CD4-positive, alpha-beta memory T cell (primary cell): ENCODE data around the gene RAC2. TPM values are rescaled to one million over a fixed set of nuclear protein-coding genes. Genes with fewer than 3 reads are reported as not detected.

Experiments
- CTCF ChIA-PET: fragments of 350-600 bp; sonication (Branson Sonifier 250); formaldehyde crosslinking; loops from one replicate; lab custom pipeline; 2021; ENCODE audit warnings: inconsistent platforms; ENCODE audit not compliant: partially characterized antibody; lab: Charles Lee
- POLR2A ChIA-PET: fragments of 350-600 bp; sonication (Branson Sonifier 250); formaldehyde crosslinking; loops from one replicate; lab custom pipeline; 2021; ENCODE audit not compliant: partially characterized antibody; lab: Charles Lee
- DNase-seq, 5 donors: peaks; one replicate each; pipeline versions ENCODE4 v3.0.0 to v3.0.0-alpha.2; 2020 to 2022; ENCODE audit warnings: mixed read lengths in 1 of 5
- H3K27ac ChIP-seq: one replicate; pipeline ENCODE4 v1.7.0; 2013; ENCODE audit warnings: low read depth, low read length
- H3K27me3 ChIP-seq: 2 replicates; pipeline ENCODE4 v1.7.0; 2013; ENCODE audit warnings: mild to moderate bottlenecking, low read length, moderate library complexity; ENCODE audit not compliant: insufficient read depth
- H3K36me3 ChIP-seq: 2 replicates; pipeline ENCODE4 v1.7.0; 2013; ENCODE audit warnings: mild to moderate bottlenecking, low read length, moderate library complexity; ENCODE audit not compliant: insufficient read depth
- H3K4me1 ChIP-seq: 2 replicates; pipeline ENCODE4 v1.7.0; 2013; ENCODE audit warnings: mild to moderate bottlenecking, low read length, moderate library complexity; ENCODE audit not compliant: insufficient read depth
- H3K4me3 ChIP-seq, 2 donors: one replicate each; pipeline ENCODE4 v1.7.0; 2013; ENCODE audit warnings: low read length in 2 of 2, mild to moderate bottlenecking in 1 of 2
- H3K9me3 ChIP-seq, 2 donors: one replicate each; pipeline ENCODE4 v1.7.0; 2013; ENCODE audit warnings: low read length in 2 of 2, control low read depth in 1 of 2; ENCODE audit not compliant: control insufficient read depth in 1 of 2
- H3K27ac Mint-ChIP-seq, 7 donors: one replicate each; pipeline ENCODE4 v1.8.0; 2020 to 2021; ENCODE audit warnings: mixed read lengths in 7 of 7, mild to moderate bottlenecking in 6 of 7, inconsistent platforms in 3 of 7, moderate library complexity in 3 of 7
- H3K27me3 Mint-ChIP-seq, 2 donors: one replicate each; pipeline ENCODE4 v1.8.0; 2020 to 2021; ENCODE audit warnings: mixed read lengths in 2 of 2
- H3K36me3 Mint-ChIP-seq, 2 donors: one replicate each; pipeline ENCODE4 v1.8.0; 2020 to 2021; ENCODE audit warnings: mixed read lengths in 2 of 2, inconsistent platforms in 1 of 2, mild to moderate bottlenecking in 1 of 2
- H3K4me1 Mint-ChIP-seq, 4 donors: one replicate each; pipeline ENCODE4 v1.8.0; 2020 to 2021; ENCODE audit warnings: mixed read lengths in 4 of 4, mild to moderate bottlenecking in 1 of 4
- H3K4me3 Mint-ChIP-seq, 8 donors: one replicate each; pipeline ENCODE4 v1.8.0; 2020 to 2021; ENCODE audit warnings: mixed read lengths in 8 of 8, mild to moderate bottlenecking in 7 of 8, moderate library complexity in 6 of 8, inconsistent platforms in 3 of 8
- H3K9me3 Mint-ChIP-seq, 8 donors: one replicate each; pipeline ENCODE4 v1.8.0; 2020 to 2021; ENCODE audit warnings: mixed read lengths in 8 of 8, mild to moderate bottlenecking in 5 of 8, inconsistent platforms in 3 of 8, moderate library complexity in 1 of 8
- intact Hi-C: fragments of 100-400 bp; cut with micrococcal nuclease; formaldehyde crosslinking; loops from one replicate; pipeline ENCODE4 v1.15.1; 2023
- polyA plus RNA-seq, 2 donors: library from polyadenylated mRNA; unstranded; fragments of 300-500 nt; fragmentation: Illumina TruSeq; gene quantifications; one replicate each; pipeline ENCODE4 v1.2.3, GENCODE V29; 2021
- total RNA-seq, 2 experiments: library from RNA; stranded (reverse); gene quantifications; one replicate each; pipeline ENCODE4 v1.2.3, GENCODE V29; 2021

Gene RAC2
- total and polyA plus RNA-seq, 4 experiments from 2014 or later = 304 to 917 (median 521) TPM

DNA sequence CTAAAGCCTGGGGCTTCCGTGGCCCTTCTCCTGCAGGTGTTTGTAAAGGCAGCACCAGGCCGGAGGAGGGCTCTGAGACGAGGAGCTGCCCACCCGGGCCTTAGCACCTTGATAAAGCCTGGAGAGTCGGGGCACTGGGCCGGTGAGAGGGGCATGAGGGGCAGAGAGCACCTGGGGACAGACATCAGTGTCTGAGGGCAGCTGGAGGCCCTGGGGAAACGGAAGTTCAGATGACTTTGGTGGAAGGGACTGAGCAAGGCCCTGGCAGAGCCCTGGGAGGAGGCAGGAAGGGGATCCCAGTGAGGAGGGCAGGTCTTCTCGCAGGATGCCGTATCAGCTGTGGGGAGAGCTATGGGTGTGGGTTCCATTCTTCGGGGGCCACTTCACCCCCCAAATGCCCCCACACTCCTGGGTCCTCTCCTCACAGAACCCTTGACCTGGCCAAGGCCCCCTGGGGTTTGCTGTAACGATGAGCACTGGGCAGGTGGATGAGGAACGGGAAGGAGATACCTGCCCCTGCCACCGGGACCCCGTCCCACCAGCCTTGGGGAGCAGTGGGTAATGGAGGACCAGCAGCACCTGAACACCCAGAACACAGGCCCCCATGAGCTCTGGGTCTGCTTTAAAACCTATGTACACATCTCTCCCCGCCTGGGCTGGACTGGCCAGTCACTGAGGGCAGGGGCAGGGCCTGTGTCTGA, 63.4 kb downstream of the RAC2 start:
- peaks cover 0 to 2% of the 10 kb centered on the region in 2 donors for H3K36me3 Mint-ChIP-seq
- no peak overlapping the region for H3K27ac ChIP-seq
- peak overlapping the region in 1 of 7 donors; percentile 49 for H3K27ac Mint-ChIP-seq
- peaks cover 25% of the 10 kb centered on the region for H3K4me1 ChIP-seq
- intact Hi-C loops = no loop called here
- peaks cover 0 to 2% (median 0%) of the 10 kb centered on the region in 8 donors for H3K9me3 Mint-ChIP-seq
- ChIA-PET POLR2A (interaction anchor here (0.6 to 1.1 kb wide), 3 partner anchors 11 to 58 kb away, joined by 3 read pairs; no protein-coding TSS in a partner anchor), CTCF (interaction anchor here (1.0 to 1.6 kb wide), 2 partner anchors 10 to 19 kb away, joined by 3 to 4 read pairs; no protein-coding TSS in a partner anchor)
- H3K9me3 ChIP-seq = no peaks in the 10 kb centered on the region
- peaks cover 7 to 36% (median 21%) of the 10 kb centered on the region in 4 donors for H3K4me1 Mint-ChIP-seq
- no peaks in the 10 kb centered on the region for H3K27me3 ChIP-seq
- H3K4me3 Mint-ChIP-seq = peak overlapping the region in 1 of 8 donors; percentile 25
- no peak overlapping the region for H3K4me3 ChIP-seq
- DNase-seq = no peak
- no peaks in the 10 kb centered on the region for H3K36me3 ChIP-seq
- peaks cover 2 to 4% of the 10 kb centered on the region in 2 donors for H3K27me3 Mint-ChIP-seq

GRCh38 chr22:37179622-37180420, 64.2 kb downstream of the RAC2 start:
- Mint-ChIP-seq H3K4me3 (no peak overlapping the region), H3K4me1 (peaks cover 4 to 28% (median 15%) of the 10 kb centered on the region in 4 donors), H3K36me3 (peaks cover 0 to 2% of the 10 kb centered on the region in 2 donors), H3K27ac (no peak overlapping the region), H3K9me3 (peaks cover 0 to 2% (median 0%) of the 10 kb centered on the region in 8 donors), H3K27me3 (peaks cover 2 to 4% of the 10 kb centered on the region in 2 donors)
- no peaks in the 10 kb centered on the region for H3K36me3 ChIP-seq
- no peak for DNase-seq
- peaks cover 16% of the 10 kb centered on the region for H3K4me1 ChIP-seq
- no peaks in the 10 kb centered on the region for H3K9me3 ChIP-seq
- intact Hi-C loops = no loop called here
- POLR2A ChIA-PET = interaction anchor here (0.6 to 1.1 kb wide), 3 partner anchors 12 to 58 kb away, joined by 3 read pairs; no protein-coding TSS in a partner anchor
- CTCF ChIA-PET = interaction anchor here (1.0 kb wide), 1 partner anchor 9 kb away, joined by 3 read pairs; no protein-coding TSS in a partner anchor
- no peak overlapping the region for H3K4me3 ChIP-seq
- H3K27ac ChIP-seq = no peak overlapping the region
- H3K27me3 ChIP-seq = no peaks in the 10 kb centered on the region

DNA sequence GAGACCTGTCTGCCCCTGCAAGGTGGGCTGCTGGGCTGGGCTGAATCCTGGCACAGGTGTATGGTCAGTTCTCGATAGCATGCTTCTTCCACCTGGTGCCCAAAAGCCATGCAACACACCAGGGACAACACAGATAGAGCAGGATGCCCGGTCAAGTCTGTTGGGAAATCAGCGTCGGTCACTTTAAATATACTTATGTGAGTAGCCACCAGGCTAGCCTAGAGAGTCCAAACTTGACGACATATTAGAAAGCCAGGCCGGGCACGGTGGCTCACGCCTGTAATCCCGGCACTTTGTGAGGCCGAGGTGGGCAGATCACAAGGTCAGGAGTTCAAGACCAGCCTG, 65.0 kb downstream of the RAC2 start:
- Mint-ChIP-seq H3K27ac (no peak overlapping the region), H3K9me3 (peaks cover 0 to 5% (median 0%) of the 10 kb centered on the region in 8 donors), H3K4me1 (peaks cover 4 to 24% (median 12%) of the 10 kb centered on the region in 4 donors), H3K27me3 (peaks cover 2 to 4% of the 10 kb centered on the region in 2 donors), H3K36me3 (peaks cover 0 to 2% of the 10 kb centered on the region in 2 donors), H3K4me3 (no peak overlapping the region)
- CTCF ChIA-PET = interaction anchor here (1.5 kb wide), 1 partner anchor 19 kb away, joined by 3 read pairs; no protein-coding TSS in a partner anchor
- no peaks in the 10 kb centered on the region for H3K27me3 ChIP-seq
- H3K4me1 ChIP-seq = peaks cover 9% of the 10 kb centered on the region
- no peak for DNase-seq
- no peaks in the 10 kb centered on the region for H3K36me3 ChIP-seq
- H3K9me3 ChIP-seq = no peaks in the 10 kb centered on the region
- H3K27ac ChIP-seq = no peak overlapping the region
- intact Hi-C loops = no loop called here
- POLR2A ChIA-PET = interaction anchor here (1.2 kb wide), 1 partner anchor 29 kb away, joined by 3 read pairs; the partner anchor contains the start of gene IL2RB
- no peak overlapping the region for H3K4me3 ChIP-seq

DNA sequence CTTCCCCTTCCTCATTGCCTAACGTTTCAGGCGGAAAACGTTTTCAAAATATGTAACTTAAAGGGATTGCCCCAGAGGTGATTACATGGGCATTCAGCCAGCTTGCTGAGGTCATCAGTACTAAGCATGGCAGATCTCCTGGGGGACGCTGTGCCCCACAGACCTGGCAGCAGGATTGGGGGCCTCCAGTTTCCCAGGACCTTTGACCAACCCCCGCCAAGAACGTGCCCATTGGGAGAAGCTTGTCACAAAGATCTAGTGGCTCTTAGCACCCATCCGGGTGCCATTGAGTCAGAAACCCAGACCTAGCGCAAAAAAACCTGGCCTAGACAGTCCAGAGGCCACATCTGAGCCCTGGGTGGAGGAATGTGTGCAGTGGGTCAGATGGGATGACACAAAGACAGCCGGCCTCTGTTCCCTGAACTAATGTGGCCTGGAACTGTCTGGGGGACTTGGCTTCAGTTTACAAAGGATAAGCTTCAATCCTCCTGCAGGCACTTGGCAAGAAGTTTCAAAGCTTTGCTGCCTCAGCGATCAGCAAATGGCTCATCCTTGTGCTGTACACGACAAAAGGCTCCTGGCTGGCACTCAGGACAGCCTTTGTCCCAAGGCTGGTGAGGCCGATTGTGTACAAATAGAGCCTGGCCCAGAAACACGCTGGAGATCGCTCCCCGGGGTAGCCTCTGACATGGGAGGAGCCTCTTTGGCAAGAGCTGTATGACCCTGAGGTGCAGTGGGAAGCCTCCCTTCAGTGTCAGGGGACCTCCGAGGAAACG, 65.5 kb downstream of the RAC2 start:
- peaks cover 2 to 21% (median 10%) of the 10 kb centered on the region in 4 donors for H3K4me1 Mint-ChIP-seq
- POLR2A ChIA-PET = interaction anchor here (0.9 to 1.8 kb wide), 5 partner anchors 12 to 57 kb away, joined by 3 to 6 read pairs (median 4); partner anchors contain the start of gene IL2RB

DNA sequence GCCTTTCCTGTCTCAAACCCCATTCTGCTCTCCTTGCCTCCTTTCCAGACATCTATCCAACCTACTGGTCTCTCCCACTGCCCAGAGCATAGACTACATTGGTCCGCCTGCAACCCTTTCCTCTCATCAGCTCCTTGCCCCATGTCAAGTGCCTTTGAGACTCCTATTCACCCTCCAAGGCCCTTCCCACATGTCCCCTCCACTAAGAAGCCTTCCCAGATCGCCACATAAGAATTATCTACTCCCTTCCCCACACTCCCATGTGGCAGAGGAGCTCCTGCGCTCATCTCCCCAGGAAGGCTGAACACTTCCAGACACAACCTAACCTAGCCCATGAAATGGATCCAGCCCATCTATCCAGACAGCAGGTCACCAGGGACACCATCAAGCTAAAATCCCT, 66.3 kb downstream of the RAC2 start:
- peak overlapping the region in 2 of 7 donors; percentile 59 to 63 for H3K27ac Mint-ChIP-seq
- H3K9me3 Mint-ChIP-seq = peaks cover 0 to 5% (median 0%) of the 10 kb centered on the region in 8 donors
- POLR2A ChIA-PET = interaction anchor here (0.9 to 1.8 kb wide), 6 partner anchors 11 to 56 kb away, joined by 3 to 8 read pairs (median 4); partner anchors contain the start of gene IL2RB
- DNase-seq = no peak
- Histone ChIP-seq H3K36me3 (no peaks in the 10 kb centered on the region), H3K4me1 (no peaks in the 10 kb centered on the region), H3K4me3 (no peak overlapping the region), H3K27ac (no peak overlapping the region), H3K27me3 (no peaks in the 10 kb centered on the region), H3K9me3 (no peaks in the 10 kb centered on the region)
- peak overlapping the region in 1 of 8 donors; percentile 9 for H3K4me3 Mint-ChIP-seq
- H3K4me1 Mint-ChIP-seq = peaks cover 0 to 19% (median 7%) of the 10 kb centered on the region in 4 donors
- intact Hi-C loops = no loop called here
- peaks cover 2 to 4% of the 10 kb centered on the region in 2 donors for H3K27me3 Mint-ChIP-seq
- CTCF ChIA-PET = interaction anchor here (1.5 kb wide), 1 partner anchor 20 kb away, joined by 3 read pairs; no protein-coding TSS in a partner anchor
- peaks cover 0 to 2% of the 10 kb centered on the region in 2 donors for H3K36me3 Mint-ChIP-seq

More for the DNA sequence above, 65.5 kb downstream of the RAC2 start:
- Histone ChIP-seq H3K27me3 (no peaks in the 10 kb centered on the region), H3K4me3 (no peak overlapping the region), H3K36me3 (no peaks in the 10 kb centered on the region), H3K9me3 (no peaks in the 10 kb centered on the region), H3K27ac (no peak overlapping the region), H3K4me1 (peaks cover 4% of the 10 kb centered on the region)
- no peak for DNase-seq
- H3K27ac Mint-ChIP-seq = no peak overlapping the region
- intact Hi-C loops = no loop called here
- peaks cover 0 to 2% of the 10 kb centered on the region in 2 donors for H3K36me3 Mint-ChIP-seq
- peaks cover 2 to 4% of the 10 kb centered on the region in 2 donors for H3K27me3 Mint-ChIP-seq
- CTCF ChIA-PET = interaction anchor here (1.5 kb wide), 1 partner anchor 19 kb away, joined by 3 read pairs; no protein-coding TSS in a partner anchor
- no peak overlapping the region for H3K4me3 Mint-ChIP-seq
- H3K9me3 Mint-ChIP-seq = peaks cover 0 to 5% (median 0%) of the 10 kb centered on the region in 8 donors

GRCh38 chr22:37177221-37177620, 66.8 kb downstream of the RAC2 start:
- intact Hi-C loops = no loop called here
- peaks cover 0 to 2% of the 10 kb centered on the region in 2 donors for H3K36me3 Mint-ChIP-seq
- no peak overlapping the region for H3K27ac ChIP-seq
- POLR2A ChIA-PET = interaction anchor here (0.8 to 1.8 kb wide), 3 partner anchors 16 to 42 kb away, joined by 3 to 8 read pairs (median 4); no protein-coding TSS in a partner anchor
- H3K27me3 ChIP-seq = no peaks in the 10 kb centered on the region
- H3K4me3 ChIP-seq = no peak overlapping the region
- peak overlapping the region in 1 of 8 donors; percentile 38 for H3K4me3 Mint-ChIP-seq
- no peak for DNase-seq
- H3K27ac Mint-ChIP-seq = peak overlapping the region in 1 of 7 donors; percentile 63
- H3K27me3 Mint-ChIP-seq = peaks cover 2 to 4% of the 10 kb centered on the region in 2 donors
- CTCF ChIA-PET = no interaction called here
- peaks cover 0 to 19% (median 7%) of the 10 kb centered on the region in 4 donors for H3K4me1 Mint-ChIP-seq
- no peaks in the 10 kb centered on the region for H3K36me3 ChIP-seq
- H3K4me1 ChIP-seq = no peaks in the 10 kb centered on the region
- peaks cover 0 to 5% (median 0%) of the 10 kb centered on the region in 8 donors for H3K9me3 Mint-ChIP-seq
- H3K9me3 ChIP-seq = no peaks in the 10 kb centered on the region
